Measurements from ENCODE around the gene EDA.

Gene EDA

GRCh38 chrX:69746051-69746450 lies 130.1 kb downstream of the EDA start:
- DNase-seq (ENCODE audit: low read depth): no peak

- no peak for DNase-seq (ENCODE audit: low read depth)
Observed at GRCh38 chrX:69748055-69748454, 132.1 kb downstream of the EDA start.

- no peak for DNase-seq (ENCODE audit: low read depth)
Observed at GRCh38 chrX:69759921-69760625, 144.2 kb downstream of the EDA start.

- no peak for DNase-seq (ENCODE audit: low read depth)
Observed at GRCh38 chrX:69761633-69762032, 145.7 kb downstream of the EDA start.

- no peak for DNase-seq (ENCODE audit: low read depth)
Observed at GRCh38 chrX:69762340-69762739, 146.4 kb downstream of the EDA start.

GRCh38 chrX:69793260-69793935 lies 177.5 kb downstream of the EDA start:
- no peak for DNase-seq (ENCODE audit: low read depth)

- DNase-seq (ENCODE audit: low read depth): no peak
Observed at GRCh38 chrX:69795702-69796101, 179.8 kb downstream of the EDA start.

- no peak for DNase-seq (ENCODE audit: low read depth)
Observed at GRCh38 chrX:69807400-69807799, 191.5 kb downstream of the EDA start.

- no peak for DNase-seq (ENCODE audit: low read depth)
Observed at GRCh38 chrX:69808375-69808774, 192.5 kb downstream of the EDA start.

GRCh38 chrX:69813677-69814076 lies 197.8 kb downstream of the EDA start:
- no peak for DNase-seq (ENCODE audit: low read depth)

GRCh38 chrX:69815063-69815462 lies 199.2 kb downstream of the EDA start:
- DNase-seq (ENCODE audit: low read depth): no peak

GRCh38 chrX:69815519-69815918 lies 199.6 kb downstream of the EDA start:
- DNase-seq (ENCODE audit: low read depth): no peak

GRCh38 chrX:69844636-69845035 lies 228.7 kb downstream of the EDA start:
- no peak for DNase-seq (ENCODE audit: low read depth)

GRCh38 chrX:69859999-69860398 lies 244.1 kb downstream of the EDA start:
- DNase-seq (ENCODE audit: low read depth): peak; percentile 0

- DNase-seq (ENCODE audit: low read depth): no peak
Observed at GRCh38 chrX:69876221-69876620, 260.3 kb downstream of the EDA start.

- DNase-seq (ENCODE audit: low read depth): no peak
Observed at GRCh38 chrX:69884210-69884609, 268.3 kb downstream of the EDA start.

- DNase-seq (ENCODE audit: low read depth): no peak
Observed at GRCh38 chrX:69896046-69896445, 280.1 kb downstream of the EDA start.

GRCh38 chrX:69900491-69900890 lies 284.6 kb downstream of the EDA start:
- no peak for DNase-seq (ENCODE audit: low read depth)

- DNase-seq (ENCODE audit: low read depth): no peak
Observed at GRCh38 chrX:69906447-69906846, 290.5 kb downstream of the EDA start.

GRCh38 chrX:69914781-69915180 lies 298.9 kb downstream of the EDA start:
- DNase-seq (ENCODE audit: low read depth): no peak

- DNase-seq (ENCODE audit: low read depth): no peak
Observed at GRCh38 chrX:69919749-69920148, 303.8 kb downstream of the EDA start.

GRCh38 chrX:69932323-69932722 lies 316.4 kb downstream of the EDA start:
- no peak for DNase-seq (ENCODE audit: low read depth)

- no peak for DNase-seq (ENCODE audit: low read depth)
Observed at GRCh38 chrX:69948276-69948797, 332.4 kb downstream of the EDA start.

- no peak for DNase-seq (ENCODE audit: low read depth)
Observed at GRCh38 chrX:69951753-69952152, 335.8 kb downstream of the EDA start.

Measured in amniotic epithelial cell (primary cell).